ENCODE results near the gene CNTNAP2. TPM values are rescaled to one million over a fixed set of nuclear protein-coding genes. Genes with fewer than 3 reads are reported as not detected.

Gene CNTNAP2
- total and polyA plus RNA-seq, 2 donors from 2014 or later: 0.06 to 0.13 TPM

- DNase-seq: no peak
- no peak overlapping the region for H3K27ac ChIP-seq (ENCODE audit: low read depth in 2 of 2, low read length in 2 of 2)
- H3K9ac ChIP-seq (ENCODE audit: low read length in 3 of 3): no peak overlapping the region
- no peaks in the 10 kb centered on the region for H3K27me3 ChIP-seq (ENCODE audit: control insufficient read depth, insufficient read depth, low read length)
- H3K4me3 ChIP-seq (ENCODE audit: low read length in 3 of 3): no peak overlapping the region
- TF ChIP-seq, protein P1, sequence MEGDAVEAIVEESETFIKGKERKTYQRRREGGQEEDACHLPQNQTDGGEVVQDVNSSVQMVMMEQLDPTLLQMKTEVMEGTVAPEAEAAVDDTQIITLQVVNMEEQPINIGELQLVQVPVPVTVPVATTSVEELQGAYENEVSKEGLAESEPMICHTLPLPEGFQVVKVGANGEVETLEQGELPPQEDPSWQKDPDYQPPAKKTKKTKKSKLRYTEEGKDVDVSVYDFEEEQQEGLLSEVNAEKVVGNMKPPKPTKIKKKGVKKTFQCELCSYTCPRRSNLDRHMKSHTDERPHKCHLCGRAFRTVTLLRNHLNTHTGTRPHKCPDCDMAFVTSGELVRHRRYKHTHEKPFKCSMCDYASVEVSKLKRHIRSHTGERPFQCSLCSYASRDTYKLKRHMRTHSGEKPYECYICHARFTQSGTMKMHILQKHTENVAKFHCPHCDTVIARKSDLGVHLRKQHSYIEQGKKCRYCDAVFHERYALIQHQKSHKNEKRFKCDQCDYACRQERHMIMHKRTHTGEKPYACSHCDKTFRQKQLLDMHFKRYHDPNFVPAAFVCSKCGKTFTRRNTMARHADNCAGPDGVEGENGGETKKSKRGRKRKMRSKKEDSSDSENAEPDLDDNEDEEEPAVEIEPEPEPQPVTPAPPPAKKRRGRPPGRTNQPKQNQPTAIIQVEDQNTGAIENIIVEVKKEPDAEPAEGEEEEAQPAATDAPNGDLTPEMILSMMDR (IDR thresholded peaks at IDR 0.05; ENCODE audit: borderline replicate concordance, extremely low read depth, insufficient read depth): no peak
- no peaks in the 10 kb centered on the region for H3K9me3 ChIP-seq (ENCODE audit: control insufficient read depth in 2 of 3, insufficient read depth in 1 of 3, low read length in 3 of 3)
- H3K36me3 ChIP-seq (ENCODE audit: control insufficient read depth in 2 of 3, insufficient read depth in 3 of 3, low read length in 3 of 3): no peaks in the 10 kb centered on the region
- FAIRE-seq: no peak
- no peaks in the 10 kb centered on the region for H3K4me1 ChIP-seq (ENCODE audit: control insufficient read depth in 2 of 3, insufficient read depth in 2 of 3, low read depth in 1 of 3, low read length in 3 of 3)
- intact Hi-C loops (cut with DNase I): no loop called here
Measured at GRCh38 chr7:146966274-146966673, 849.7 kb downstream of the CNTNAP2 start.

DNA sequence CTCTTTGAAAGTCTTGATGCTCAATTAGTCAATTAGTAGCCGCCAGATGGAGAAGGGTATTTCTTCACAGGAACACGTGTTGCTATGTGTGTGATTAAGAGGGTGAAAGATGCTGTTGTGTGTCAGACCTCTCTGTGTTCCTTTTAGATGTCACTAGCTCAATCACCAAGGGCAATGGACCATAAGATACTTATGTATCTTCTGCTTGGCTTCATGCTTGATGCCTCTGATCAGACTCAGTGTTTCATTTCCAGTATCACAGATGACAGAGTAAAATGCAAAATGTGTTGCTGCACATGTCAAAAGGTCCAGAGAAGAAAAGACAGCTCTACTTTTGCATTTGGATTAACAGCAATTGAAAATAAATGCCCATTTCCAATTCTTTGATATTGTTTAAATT is 865.9 kb downstream of the CNTNAP2 start:
- intact Hi-C loops (cut with DNase I): no loop called here
- H3K4me3 ChIP-seq (ENCODE audit: low read length in 3 of 3): no peak overlapping the region
- H3K36me3 ChIP-seq (ENCODE audit: control insufficient read depth in 2 of 3, insufficient read depth in 3 of 3, low read length in 3 of 3): no peaks in the 10 kb centered on the region
- H3K9me3 ChIP-seq (ENCODE audit: control insufficient read depth in 2 of 3, insufficient read depth in 1 of 3, low read length in 3 of 3): no peaks in the 10 kb centered on the region
- no peak overlapping the region for H3K27ac ChIP-seq (ENCODE audit: low read depth in 2 of 2, low read length in 2 of 2)
- H3K27me3 ChIP-seq (ENCODE audit: control insufficient read depth, insufficient read depth, low read length): no peaks in the 10 kb centered on the region
- no peak for FAIRE-seq
- no peak for DNase-seq
- no peak overlapping the region for H3K9ac ChIP-seq (ENCODE audit: low read length in 3 of 3)
- H3K4me1 ChIP-seq (ENCODE audit: control insufficient read depth in 2 of 3, insufficient read depth in 2 of 3, low read depth in 1 of 3, low read length in 3 of 3): no peaks in the 10 kb centered on the region
- TF ChIP-seq, protein P1 (IDR thresholded peaks at IDR 0.05; ENCODE audit: borderline replicate concordance, extremely low read depth, insufficient read depth): no peak

DNA sequence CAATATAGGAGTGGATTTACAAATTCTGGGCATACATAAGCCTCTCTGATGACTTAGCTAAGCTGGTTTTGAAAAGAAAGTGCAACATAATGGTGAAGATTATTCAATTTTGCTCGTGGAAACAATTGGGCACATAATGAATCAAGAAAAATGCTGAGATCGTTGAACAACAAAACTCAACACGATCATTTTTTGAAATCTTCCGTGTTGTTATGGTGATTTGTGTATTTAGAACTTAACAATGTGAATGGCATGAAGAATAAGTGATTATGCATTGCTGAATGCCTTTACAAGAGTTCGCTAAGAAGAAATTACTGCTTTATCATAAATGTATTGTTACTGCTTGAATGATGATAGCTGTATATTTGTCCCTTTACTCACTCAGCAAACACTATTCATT is 875.0 kb downstream of the CNTNAP2 start:
- H3K4me3 ChIP-seq (ENCODE audit: low read length in 3 of 3): no peak overlapping the region
- H3K36me3 ChIP-seq (ENCODE audit: control insufficient read depth in 2 of 3, insufficient read depth in 3 of 3, low read length in 3 of 3): no peaks in the 10 kb centered on the region
- intact Hi-C loops (cut with DNase I): no loop called here
- no peak for FAIRE-seq
- no peaks in the 10 kb centered on the region for H3K4me1 ChIP-seq (ENCODE audit: control insufficient read depth in 2 of 3, insufficient read depth in 2 of 3, low read depth in 1 of 3, low read length in 3 of 3)
- H3K27ac ChIP-seq (ENCODE audit: low read depth in 2 of 2, low read length in 2 of 2): no peak overlapping the region
- no peaks in the 10 kb centered on the region for H3K27me3 ChIP-seq (ENCODE audit: control insufficient read depth, insufficient read depth, low read length)
- TF ChIP-seq, protein P1 (IDR thresholded peaks at IDR 0.05; ENCODE audit: borderline replicate concordance, extremely low read depth, insufficient read depth): no peak
- H3K9ac ChIP-seq (ENCODE audit: low read length in 3 of 3): no peak overlapping the region
- H3K9me3 ChIP-seq (ENCODE audit: control insufficient read depth in 2 of 3, insufficient read depth in 1 of 3, low read length in 3 of 3): no peaks in the 10 kb centered on the region
- DNase-seq: no peak

GRCh38 chr7:146993764-146994163 is 877.2 kb downstream of the CNTNAP2 start:
- Histone ChIP-seq H3K27ac (ENCODE audit: low read depth in 2 of 2, low read length in 2 of 2) (no peak overlapping the region), H3K4me1 (ENCODE audit: control insufficient read depth in 2 of 3, insufficient read depth in 2 of 3, low read depth in 1 of 3, low read length in 3 of 3) (no peaks in the 10 kb centered on the region), H3K9ac (ENCODE audit: low read length in 3 of 3) (no peak overlapping the region), H3K36me3 (ENCODE audit: control insufficient read depth in 2 of 3, insufficient read depth in 3 of 3, low read length in 3 of 3) (no peaks in the 10 kb centered on the region), H3K9me3 (ENCODE audit: control insufficient read depth in 2 of 3, insufficient read depth in 1 of 3, low read length in 3 of 3) (no peaks in the 10 kb centered on the region), H3K4me3 (ENCODE audit: low read length in 3 of 3) (no peak overlapping the region), H3K27me3 (ENCODE audit: control insufficient read depth, insufficient read depth, low read length) (no peaks in the 10 kb centered on the region)
- intact Hi-C loops (cut with DNase I): no loop called here
- FAIRE-seq (no peak), DNase-seq (no peak)
- TF ChIP-seq, protein P1 (IDR thresholded peaks at IDR 0.05; ENCODE audit: borderline replicate concordance, extremely low read depth, insufficient read depth): no peak
